ENCODE data around the gene ZNF638.

Gene ZNF638

GRCh38 chr2:71469403-71470398 is 138.1 kb downstream of the ZNF638 start:
- Histone ChIP-seq H3K9me2 (ENCODE audit: low read depth, low read length) (no peaks in the 10 kb centered on the region), H3K4me1 (ENCODE audit: insufficient read depth, low read length, severe bottlenecking) (no peaks in the 10 kb centered on the region), H3K9me3 (ENCODE audit: low read length) (no peaks in the 10 kb centered on the region), H3K27me3 (ENCODE audit: insufficient read depth, low read length) (no peaks in the 10 kb centered on the region), H3F3A (ENCODE audit: insufficient read depth, low read length) (no peaks in the 10 kb centered on the region), H3K4me3 (ENCODE audit: low read depth, low read length, poor library complexity, severe bottlenecking) (no peak overlapping the region), H3K36me3 (ENCODE audit: insufficient read depth, low read length) (no peaks in the 10 kb centered on the region), H4K20me1 (ENCODE audit: insufficient read depth, low read length) (no peaks in the 10 kb centered on the region), H3K9ac (ENCODE audit: low read length) (no peak overlapping the region), H3K4me2 (ENCODE audit: low read length) (no peak overlapping the region), H3K79me2 (ENCODE audit: insufficient read depth, low read length) (no peaks in the 10 kb centered on the region), H3K27ac (ENCODE audit: low read depth, low read length, poor library complexity, severe bottlenecking) (no peak overlapping the region), H2AFZ (ENCODE audit: low read length) (no peak overlapping the region)
- TF ChIP-seq CTCF (IDR thresholded peaks at IDR 0.05; ENCODE audit: low read length) (no peak), EZH2 (IDR thresholded peaks at IDR 0.05; ENCODE audit: borderline replicate concordance, low read length) (no peak)

- Histone ChIP-seq H3K27ac (ENCODE audit: low read depth, low read length, poor library complexity, severe bottlenecking) (no peak overlapping the region), H4K20me1 (ENCODE audit: insufficient read depth, low read length) (no peaks in the 10 kb centered on the region), H3K9me2 (ENCODE audit: low read depth, low read length) (no peaks in the 10 kb centered on the region), H3K9me3 (ENCODE audit: low read length) (no peaks in the 10 kb centered on the region), H3K79me2 (ENCODE audit: insufficient read depth, low read length) (no peaks in the 10 kb centered on the region), H3K9ac (ENCODE audit: low read length) (no peak overlapping the region), H3K27me3 (ENCODE audit: insufficient read depth, low read length) (no peaks in the 10 kb centered on the region), H2AFZ (ENCODE audit: low read length) (no peak overlapping the region), H3K4me2 (ENCODE audit: low read length) (no peak overlapping the region), H3F3A (ENCODE audit: insufficient read depth, low read length) (no peaks in the 10 kb centered on the region), H3K4me3 (ENCODE audit: low read depth, low read length, poor library complexity, severe bottlenecking) (no peak overlapping the region), H3K36me3 (ENCODE audit: insufficient read depth, low read length) (no peaks in the 10 kb centered on the region), H3K4me1 (ENCODE audit: insufficient read depth, low read length, severe bottlenecking) (no peaks in the 10 kb centered on the region)
- no peak for TF ChIP-seq EZH2 (IDR thresholded peaks at IDR 0.05; ENCODE audit: borderline replicate concordance, low read length)
- TF ChIP-seq CTCF (IDR thresholded peaks at IDR 0.05; ENCODE audit: low read length) = no peak
Measured at GRCh38 chr2:71471276-71471675, 139.7 kb downstream of the ZNF638 start.

GRCh38 chr2:71472019-71472418 is 140.4 kb downstream of the ZNF638 start:
- H3K9ac ChIP-seq (ENCODE audit: low read length) = no peak overlapping the region
- TF ChIP-seq EZH2 (IDR thresholded peaks at IDR 0.05; ENCODE audit: borderline replicate concordance, low read length) = no peak
- TF ChIP-seq CTCF (IDR thresholded peaks at IDR 0.05; ENCODE audit: low read length) = no peak
- no peaks in the 10 kb centered on the region for H3F3A ChIP-seq (ENCODE audit: insufficient read depth, low read length)
- no peaks in the 10 kb centered on the region for H3K4me1 ChIP-seq (ENCODE audit: insufficient read depth, low read length, severe bottlenecking)
- no peaks in the 10 kb centered on the region for H3K27me3 ChIP-seq (ENCODE audit: insufficient read depth, low read length)
- H3K9me3 ChIP-seq (ENCODE audit: low read length) = no peaks in the 10 kb centered on the region
- no peaks in the 10 kb centered on the region for H4K20me1 ChIP-seq (ENCODE audit: insufficient read depth, low read length)
- H2AFZ ChIP-seq (ENCODE audit: low read length) = no peak overlapping the region
- no peaks in the 10 kb centered on the region for H3K79me2 ChIP-seq (ENCODE audit: insufficient read depth, low read length)
- no peak overlapping the region for H3K4me2 ChIP-seq (ENCODE audit: low read length)
- no peaks in the 10 kb centered on the region for H3K36me3 ChIP-seq (ENCODE audit: insufficient read depth, low read length)
- no peak overlapping the region for H3K27ac ChIP-seq (ENCODE audit: low read depth, low read length, poor library complexity, severe bottlenecking)
- H3K4me3 ChIP-seq (ENCODE audit: low read depth, low read length, poor library complexity, severe bottlenecking) = no peak overlapping the region
- no peaks in the 10 kb centered on the region for H3K9me2 ChIP-seq (ENCODE audit: low read depth, low read length)

Measured in OCI-LY1 (cell line).